ENCODE results near the gene NUB1.

The NUB1 gene

DNA sequence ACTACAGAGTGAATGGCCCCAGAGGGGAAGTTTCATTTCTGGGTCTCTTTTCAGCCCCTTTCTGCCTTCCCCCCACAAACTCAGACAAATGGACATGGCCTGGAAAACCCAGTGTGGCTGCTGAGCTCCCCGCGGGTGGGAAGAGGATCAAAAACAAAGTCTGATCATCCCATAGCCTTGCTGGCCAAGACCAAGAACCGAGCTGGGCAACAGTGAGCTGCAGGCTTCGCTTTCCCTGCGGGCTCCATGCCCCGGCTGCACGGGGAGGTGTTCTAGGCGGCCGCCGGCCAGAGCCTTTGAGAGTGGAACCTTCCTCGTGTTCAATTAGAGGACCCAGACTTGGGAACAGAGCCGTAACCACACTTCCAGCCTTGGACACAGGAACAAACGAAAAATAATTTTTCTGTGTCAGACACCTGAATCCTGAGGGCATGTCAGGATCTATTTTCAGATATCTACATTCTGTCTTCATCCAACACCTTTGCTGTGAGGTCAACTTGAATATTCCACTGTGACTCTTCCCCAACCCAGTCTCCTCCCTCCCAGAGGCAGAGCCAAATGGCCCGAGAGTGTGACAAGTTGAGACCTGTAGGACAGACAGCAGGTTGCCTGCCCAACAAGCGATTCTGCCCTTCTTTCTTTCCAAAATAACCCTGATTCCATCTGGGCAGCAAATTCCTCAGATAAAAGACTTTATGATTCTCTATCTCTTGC is 42.2 kb downstream of the NUB1 start:
- in situ Hi-C loops (cut with HindIII; ENCODE audit: low pct_ligation_motif_present, low pct_unique_long_range_greater_than_20kb, low sequenced_read_pairs), result no loop called here
- no peak for DNase-seq

DNA sequence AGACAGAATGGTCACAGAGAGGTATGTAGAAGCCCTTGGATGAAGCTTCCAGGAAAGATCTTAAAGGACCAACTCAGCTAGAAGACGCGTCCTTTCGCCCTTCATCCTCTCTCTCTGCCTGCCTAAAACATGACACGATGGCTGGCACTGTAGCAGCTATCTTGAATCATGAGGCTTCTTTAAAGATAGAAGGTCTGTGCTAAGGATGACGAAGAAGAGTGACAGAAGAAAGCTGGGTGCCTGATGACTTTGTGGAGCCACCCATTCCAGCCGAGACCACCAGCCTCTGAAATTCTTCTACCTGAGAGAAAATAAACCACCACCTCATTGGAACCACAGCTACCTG is 42.7 kb downstream of the NUB1 start:
- in situ Hi-C loops (cut with HindIII; ENCODE audit: low pct_ligation_motif_present, low pct_unique_long_range_greater_than_20kb, low sequenced_read_pairs), result no loop called here
- DNase-seq, result no peak

DNA sequence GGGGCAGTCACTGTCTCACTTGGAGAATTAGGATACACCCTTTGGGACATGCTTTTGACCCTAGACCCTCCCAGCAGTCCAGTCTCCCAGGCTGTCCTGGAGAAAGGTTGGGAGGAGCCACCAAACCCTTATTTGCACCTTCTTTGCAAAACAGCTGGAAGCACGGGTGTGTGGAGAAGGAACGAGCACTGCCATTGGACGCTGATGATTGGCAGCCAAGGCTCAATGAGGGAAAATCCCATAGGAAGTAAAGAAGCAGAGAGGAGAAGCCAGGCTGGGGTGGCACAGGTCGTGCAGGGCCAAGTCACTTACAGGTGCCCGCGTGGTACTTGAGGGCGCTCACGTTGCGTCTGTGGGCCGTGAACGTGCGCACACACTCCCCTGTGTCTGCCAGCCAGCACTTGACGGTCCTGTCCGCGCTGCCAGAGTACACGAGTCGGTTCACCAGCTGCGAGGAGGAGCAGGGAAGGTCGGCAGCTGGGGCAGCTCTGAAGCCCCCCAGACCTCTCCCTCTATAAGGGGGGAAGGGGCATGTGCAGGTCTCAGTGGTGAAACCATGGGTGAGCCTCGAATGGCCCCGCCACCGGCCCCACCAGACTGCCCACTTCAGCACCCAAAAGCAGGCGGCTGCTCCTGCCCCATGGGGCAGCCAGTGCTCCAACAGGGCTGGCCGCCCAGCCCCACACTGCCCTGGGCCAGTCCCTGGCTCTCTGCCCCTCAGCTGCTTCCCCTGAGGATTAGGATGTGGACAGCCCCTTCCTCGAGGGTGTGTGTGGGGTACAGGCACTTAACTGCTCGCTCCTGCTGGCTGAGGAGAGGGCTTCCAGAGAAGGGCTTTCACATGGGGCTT is 43.4 kb downstream of the NUB1 start:
- no peak for DNase-seq
- in situ Hi-C loops (cut with HindIII; ENCODE audit: low pct_ligation_motif_present, low pct_unique_long_range_greater_than_20kb, low sequenced_read_pairs), result no loop called here

DNA sequence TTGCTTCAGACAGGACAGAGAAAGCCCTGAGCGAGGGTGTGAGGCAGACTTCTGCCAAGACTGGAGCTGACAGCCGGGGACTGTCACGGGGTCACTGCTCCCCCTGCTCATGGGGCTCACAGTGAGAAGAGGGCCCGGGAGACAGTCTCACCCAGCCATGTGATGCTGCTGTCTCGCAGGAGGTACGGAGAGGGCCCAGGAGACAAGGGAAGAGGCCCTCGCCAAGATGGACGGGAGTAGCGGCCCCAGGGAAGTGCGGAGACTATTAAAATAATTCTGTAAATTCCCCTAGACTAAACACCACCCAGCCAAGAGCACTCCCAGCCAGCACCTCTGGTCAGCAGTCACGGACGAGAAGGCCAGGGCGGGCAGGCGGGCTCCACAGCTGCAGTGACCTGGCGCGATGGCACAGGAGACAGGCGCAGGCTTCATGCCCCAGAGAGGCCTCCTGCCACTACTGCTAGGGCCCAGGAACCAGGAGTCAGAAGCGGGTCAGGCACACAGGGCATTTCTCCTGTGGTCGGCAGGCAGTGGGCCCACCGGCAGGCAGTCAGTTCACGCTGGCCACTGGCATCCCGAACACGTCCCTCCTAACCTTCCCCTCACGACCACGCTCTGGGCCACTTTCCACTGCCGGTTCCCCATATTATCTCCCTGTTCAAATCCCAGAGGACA is 44.2 kb downstream of the NUB1 start:
- no peak for DNase-seq
- in situ Hi-C loops (cut with HindIII; ENCODE audit: low pct_ligation_motif_present, low pct_unique_long_range_greater_than_20kb, low sequenced_read_pairs), result no loop called here

DNA sequence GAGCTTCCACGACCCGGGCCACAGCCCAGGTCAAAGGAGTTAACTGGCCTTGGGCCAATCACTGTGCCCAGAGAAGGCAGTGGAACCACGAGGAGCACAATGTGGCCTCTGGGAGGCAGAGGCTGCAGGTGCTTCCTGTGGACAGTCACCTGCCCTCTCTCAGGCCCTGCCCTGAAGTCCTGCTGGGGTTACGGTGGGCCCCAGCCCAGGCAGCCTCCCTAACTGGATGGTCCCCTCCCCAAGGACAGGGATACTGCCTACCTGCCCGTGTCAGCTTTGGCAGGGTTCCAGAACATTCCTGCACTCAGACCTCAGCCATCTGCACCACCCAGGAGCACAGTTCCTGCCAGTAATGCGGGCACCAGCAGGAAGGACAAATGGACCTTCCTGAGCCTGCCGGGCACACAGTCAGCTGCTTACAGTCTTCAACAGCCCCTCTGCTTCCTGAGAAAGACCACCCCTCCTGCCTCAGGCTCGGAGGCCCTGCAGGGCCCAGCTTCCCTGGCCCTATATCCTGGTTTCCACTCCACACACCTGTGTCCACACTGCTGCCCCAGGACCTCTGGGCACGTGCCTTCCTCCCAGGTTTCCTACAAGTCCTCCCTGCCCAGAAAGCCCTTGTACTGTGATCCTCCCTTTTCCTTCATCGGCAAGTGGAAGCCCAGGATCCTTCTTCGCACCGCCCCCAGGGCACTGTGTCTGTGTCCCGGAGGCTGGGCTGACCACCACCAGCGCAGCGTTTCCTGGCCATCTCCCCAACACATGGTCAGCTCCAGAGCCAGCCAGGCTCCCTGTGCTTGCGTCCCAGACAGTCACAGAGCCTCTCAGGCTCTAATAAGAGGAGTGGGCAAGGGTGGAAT is 44.9 kb downstream of the NUB1 start:
- no peak for DNase-seq
- in situ Hi-C loops (cut with HindIII; ENCODE audit: low pct_ligation_motif_present, low pct_unique_long_range_greater_than_20kb, low sequenced_read_pairs), result no loop called here

DNA sequence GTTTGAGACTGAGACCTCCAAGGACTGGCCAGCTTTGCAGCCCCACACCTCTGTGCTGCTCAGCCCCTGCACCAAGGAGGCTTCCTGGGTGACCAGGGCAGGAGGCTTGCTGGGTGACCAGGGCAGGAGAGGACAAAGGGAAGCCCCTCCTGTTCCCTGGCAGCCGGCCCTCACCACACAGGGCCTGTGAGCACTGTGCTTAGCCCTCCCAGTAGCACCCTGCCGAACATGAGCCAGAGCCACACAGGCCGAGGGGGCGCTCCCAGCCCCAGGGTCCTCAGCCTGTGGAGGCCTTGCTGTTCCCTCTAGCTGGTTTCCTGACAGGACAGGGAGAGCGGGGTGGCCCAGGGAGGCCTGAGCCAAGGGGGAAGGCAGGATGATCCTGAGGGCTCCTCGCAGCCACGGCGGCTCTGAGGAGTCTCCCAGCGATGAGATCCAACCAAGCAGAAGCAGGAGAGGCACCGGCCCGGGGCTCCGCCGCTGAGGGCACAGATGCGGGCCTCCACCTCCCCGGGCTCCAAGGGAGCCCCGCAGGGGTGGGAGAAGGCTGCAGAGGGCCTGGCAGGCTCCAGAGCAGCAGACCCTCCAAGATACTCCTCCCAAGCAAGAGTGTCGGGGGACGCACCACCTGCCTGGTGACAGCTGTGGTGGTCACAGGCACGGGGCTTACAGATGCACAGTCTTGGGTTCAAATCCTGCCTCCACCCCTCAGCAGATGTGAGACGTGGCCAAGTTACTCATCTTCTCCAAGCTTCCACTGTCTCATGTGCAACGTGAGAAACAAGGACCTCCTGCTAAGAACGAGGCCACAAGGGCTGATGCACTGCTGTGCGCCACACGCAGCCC is 45.8 kb downstream of the NUB1 start:
- in situ Hi-C loops (cut with HindIII; ENCODE audit: low pct_ligation_motif_present, low pct_unique_long_range_greater_than_20kb, low sequenced_read_pairs), result no loop called here
- DNase-seq, result no peak

DNA sequence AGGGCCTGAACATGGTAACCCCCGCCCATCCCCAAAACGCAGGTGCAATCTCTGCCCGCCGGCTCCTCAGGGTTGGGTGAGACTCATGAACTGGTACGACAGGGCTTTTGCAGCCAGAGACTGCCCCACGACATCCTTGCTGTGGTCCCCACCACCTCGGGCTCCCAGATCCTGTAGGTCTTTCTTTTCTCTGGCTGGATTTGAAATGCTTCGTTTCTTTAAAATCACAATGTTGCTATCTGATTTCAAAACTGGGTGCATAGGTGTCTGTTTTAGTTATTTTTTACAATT is 46.3 kb downstream of the NUB1 start:
- in situ Hi-C loops (cut with HindIII; ENCODE audit: low pct_ligation_motif_present, low pct_unique_long_range_greater_than_20kb, low sequenced_read_pairs), result no loop called here
- no peak for DNase-seq

DNA sequence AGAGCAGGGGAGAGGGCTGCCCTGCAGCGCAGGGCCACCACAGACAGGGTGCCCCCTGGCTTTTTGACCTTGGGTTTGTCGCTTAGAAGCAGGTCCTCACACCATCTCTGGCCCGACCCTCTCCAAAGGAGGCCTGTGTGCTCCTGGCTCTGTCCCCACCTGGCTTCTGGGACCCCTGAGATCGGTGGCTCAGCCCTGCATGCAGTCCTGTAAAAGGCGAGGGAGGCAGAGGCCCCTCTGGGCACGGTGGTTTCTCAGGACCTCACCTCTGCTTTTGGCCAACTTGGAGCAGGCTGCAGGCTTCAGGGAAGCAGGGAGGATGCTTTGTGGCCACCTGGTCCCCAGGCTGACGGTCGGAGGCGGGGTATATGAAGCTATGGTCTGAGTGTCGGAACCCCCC is 46.8 kb downstream of the NUB1 start:
- in situ Hi-C loops (cut with HindIII; ENCODE audit: low pct_ligation_motif_present, low pct_unique_long_range_greater_than_20kb, low sequenced_read_pairs), result no loop called here
- no peak for DNase-seq

DNA sequence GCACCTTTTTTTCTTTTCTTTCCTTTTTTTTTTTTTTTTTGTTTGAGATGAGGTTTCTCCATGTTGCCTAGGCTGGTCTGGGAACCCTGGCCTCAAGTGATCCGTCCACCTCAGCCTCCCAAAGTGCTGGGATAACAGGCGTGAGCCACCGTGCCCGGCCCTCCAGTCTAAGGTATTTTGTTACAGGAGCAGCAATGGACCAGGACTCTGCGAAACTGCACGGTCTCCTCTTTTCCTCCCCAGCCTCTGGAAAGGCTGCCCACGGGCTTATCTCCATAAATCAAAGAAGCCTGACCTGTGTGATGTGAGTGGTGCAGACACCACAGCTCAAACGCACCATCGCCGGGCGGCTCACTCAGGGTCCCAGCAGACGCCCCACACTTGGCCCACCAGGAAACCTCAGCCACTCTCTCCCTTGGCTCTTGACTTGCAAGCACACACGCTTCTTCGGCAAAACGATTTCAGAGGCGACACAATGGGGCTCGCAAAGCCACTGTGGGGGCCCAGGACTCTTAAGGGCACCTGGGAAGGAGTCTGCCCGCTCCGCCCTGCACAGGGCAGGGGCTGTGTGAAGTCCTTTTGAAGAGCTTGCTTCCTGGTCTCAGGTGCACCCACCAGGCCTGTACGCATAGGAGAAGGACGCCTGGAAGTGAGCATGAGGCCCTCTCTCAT is 47.6 kb downstream of the NUB1 start:
- in situ Hi-C loops (cut with HindIII; ENCODE audit: low pct_ligation_motif_present, low pct_unique_long_range_greater_than_20kb, low sequenced_read_pairs), result no loop called here
- DNase-seq, result no peak

DNA sequence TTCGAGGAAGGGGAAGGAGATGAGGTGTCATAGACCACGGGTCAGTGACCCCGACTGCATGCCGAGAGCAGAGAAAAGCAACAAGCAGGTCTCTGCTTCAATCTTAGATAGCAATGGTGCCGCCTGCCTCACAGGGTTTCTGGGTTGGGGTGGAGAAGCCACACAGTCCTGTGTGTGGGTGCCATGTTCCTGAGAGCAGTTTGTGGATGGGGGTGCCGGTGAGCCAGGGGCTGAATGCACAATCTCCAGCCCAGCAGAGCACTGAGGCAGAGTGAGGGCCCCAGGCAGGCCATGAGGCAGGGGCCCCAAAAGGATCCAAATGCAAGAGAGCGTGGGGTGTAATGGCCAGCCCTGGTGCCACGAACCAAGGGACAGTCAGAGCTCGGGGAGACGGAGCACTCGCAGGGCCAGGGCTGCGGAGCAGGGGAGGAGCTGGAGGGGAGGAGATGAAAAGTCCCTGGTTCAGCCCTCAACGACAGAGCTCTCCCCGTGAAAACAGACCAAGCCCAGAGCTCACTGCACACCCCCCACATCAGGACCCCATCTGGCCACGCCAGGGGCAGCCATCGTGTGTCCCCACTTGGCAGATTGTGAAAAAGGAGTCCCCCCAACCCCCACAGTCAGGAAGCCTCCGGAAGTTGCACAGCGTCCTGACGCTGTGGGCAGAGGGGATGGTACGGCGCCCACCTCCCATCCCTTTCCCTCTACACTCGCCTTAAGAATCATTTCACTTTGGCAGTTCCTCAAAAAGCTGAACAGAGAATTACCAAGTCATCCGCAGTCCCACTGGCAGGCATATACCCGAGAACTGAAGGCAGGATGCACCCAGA is 48.4 kb downstream of the NUB1 start:
- no peak for DNase-seq
- in situ Hi-C loops (cut with HindIII; ENCODE audit: low pct_ligation_motif_present, low pct_unique_long_range_greater_than_20kb, low sequenced_read_pairs), result no loop called here

DNA sequence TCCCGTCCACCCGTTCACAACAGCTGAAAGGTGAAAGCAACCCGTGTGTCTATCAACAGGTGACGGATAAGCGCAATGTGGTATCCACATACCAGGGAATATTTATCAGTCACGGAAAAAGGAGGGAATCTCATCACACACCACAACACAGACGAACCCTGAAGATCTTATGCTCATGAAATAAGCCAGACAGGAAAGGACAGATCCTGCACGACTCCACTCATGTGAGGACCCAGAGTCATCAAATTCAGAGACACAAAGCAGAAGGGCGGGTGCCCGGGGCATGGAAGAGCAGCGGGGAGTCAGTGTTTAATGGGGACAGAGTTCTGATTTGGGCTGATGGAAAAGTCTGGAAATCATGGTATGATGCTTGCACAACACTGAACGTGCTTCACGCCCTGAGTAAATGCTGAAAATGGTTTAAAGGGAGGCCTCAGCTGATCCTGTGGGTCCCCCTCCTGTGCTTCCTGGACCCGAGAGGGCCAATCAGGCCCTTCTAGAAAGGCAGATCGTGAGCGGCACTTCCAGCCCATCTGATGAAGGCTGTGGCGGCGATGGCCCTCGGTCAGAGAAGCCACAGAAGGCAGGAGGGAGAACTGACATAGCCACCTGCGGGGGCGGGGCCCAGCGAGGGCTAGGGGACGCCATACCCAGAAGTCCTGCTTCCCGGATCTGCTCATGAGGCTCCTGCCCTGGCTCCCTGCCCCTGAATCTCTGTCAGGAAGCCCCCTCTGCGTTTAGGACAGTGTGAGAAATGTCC is 49.2 kb downstream of the NUB1 start:
- no peak for DNase-seq
- in situ Hi-C loops (cut with HindIII; ENCODE audit: low pct_ligation_motif_present, low pct_unique_long_range_greater_than_20kb, low sequenced_read_pairs), result no loop called here

DNA sequence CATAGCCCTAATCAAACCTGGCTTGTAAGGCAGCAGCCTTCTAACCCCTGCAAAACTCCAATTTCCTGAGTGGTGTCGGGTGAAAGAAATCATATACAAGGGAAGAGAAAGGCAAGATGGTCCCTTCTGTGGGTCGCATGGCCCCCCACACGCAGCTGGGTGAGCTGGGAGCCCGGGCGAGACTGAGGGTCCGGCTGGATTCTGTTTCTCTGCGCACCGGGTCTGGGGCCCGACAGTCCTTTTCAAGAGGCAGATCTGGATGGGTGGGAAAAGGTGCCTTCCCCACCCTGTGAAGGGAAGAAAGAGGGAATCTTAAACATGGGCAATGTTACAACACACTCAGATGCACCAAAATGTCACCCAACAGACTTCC is 49.7 kb downstream of the NUB1 start:
- DNase-seq, result no peak
- in situ Hi-C loops (cut with HindIII; ENCODE audit: low pct_ligation_motif_present, low pct_unique_long_range_greater_than_20kb, low sequenced_read_pairs), result no loop called here

DNA sequence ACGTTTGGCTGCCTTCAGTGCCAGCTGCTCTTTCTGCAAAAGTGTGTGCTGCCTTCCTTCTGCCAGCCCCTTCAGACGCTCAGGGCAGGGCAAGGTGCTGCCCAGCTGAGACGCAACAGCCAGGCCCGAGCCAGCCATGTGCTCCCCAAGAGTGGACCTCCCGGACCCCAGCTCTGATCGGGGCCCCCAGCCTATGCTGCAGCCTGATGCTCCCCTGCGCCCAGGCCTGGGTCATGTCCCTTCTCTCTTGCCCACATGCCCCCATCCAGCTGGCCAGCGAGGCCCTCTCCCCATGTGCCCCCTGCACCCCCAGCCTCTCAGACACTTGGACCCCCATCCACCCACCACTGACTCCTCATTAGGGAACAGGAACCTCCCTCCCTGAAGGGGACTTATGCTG is 50.4 kb downstream of the NUB1 start:
- DNase-seq, result no peak
- in situ Hi-C loops (cut with HindIII; ENCODE audit: low pct_ligation_motif_present, low pct_unique_long_range_greater_than_20kb, low sequenced_read_pairs), result no loop called here

DNA sequence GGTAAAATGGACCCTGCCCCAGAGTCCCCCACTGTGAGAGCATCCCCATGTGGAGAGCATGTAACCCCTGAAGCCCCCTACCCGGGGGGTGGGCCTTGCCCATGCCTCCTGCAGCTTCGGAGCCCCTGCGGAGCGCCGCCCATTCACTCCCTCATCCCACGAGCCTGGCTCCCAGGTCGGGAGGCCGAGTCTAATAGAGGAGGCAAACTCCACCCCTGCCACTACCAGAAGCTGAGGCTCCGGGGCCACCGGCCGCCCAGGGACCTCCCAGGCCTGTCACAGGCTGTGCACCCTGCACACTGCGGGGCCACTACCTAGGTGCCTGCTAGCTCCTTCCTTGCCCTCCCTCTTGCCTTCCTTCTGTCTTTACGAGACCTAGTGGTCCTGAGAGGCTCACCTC is 50.8 kb downstream of the NUB1 start:
- in situ Hi-C loops (cut with HindIII; ENCODE audit: low pct_ligation_motif_present, low pct_unique_long_range_greater_than_20kb, low sequenced_read_pairs), result no loop called here
- no peak for DNase-seq

DNA sequence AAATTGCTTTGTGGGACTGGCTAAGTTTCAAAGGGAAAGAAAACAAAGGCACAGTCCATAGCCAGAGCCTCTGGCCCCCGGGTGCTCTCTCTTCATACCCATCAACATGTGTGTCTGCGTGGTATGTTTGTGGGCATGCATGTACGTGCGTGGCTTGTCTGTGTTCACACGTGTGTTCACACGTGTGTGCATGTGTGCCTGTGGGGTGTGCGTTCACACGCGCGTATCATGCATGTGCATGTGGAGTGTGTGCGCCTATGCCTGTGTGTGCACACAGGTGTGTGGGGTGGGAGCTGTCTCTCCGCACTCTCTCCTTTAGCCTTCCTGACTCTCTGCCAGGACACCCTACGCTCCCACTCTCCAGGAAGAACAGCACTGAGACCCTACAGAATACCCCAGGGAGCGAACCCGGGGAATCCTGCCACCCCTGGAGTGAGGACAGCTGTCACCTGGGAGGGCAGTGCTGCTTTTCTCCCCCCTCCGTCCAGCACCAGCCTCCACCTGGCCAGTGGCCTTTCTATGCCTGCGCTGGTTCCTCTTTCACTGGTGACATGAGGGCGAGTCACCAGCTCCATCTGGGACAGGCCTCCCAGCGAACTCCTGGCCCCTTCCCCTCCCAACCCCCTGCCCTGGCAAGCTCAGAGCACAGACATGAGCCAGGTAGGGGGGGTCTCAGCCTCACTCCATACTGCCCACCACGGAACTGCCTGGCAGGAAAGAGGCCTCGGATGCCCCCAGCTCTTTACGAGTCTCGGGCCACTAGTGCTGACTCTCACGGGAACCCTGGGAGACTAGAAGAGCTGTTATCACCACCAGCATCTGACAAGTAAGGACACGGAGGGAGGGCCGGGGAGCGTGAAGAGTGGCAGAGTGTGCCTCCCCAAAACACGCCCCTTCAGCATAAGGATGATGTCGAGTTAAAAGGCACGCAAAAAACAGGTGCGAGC is 51.7 kb downstream of the NUB1 start:
- in situ Hi-C loops (cut with HindIII; ENCODE audit: low pct_ligation_motif_present, low pct_unique_long_range_greater_than_20kb, low sequenced_read_pairs), result no loop called here
- no peak for DNase-seq

Data from ACHN (cell line).